ES-I3 (cell line): ENCODE measurements around the gene USP38.

Source experiments
- H3K36me3 ChIP-seq: 2 replicates; pipeline ENCODE4 v1.6.1; 2013; ENCODE audit warnings: mild to moderate bottlenecking, low read length, control low read depth, moderate library complexity; ENCODE audit not compliant: insufficient read depth
- H3K4me1 ChIP-seq: 2 replicates; pipeline ENCODE4 v1.6.1; 2013; ENCODE audit warnings: mild to moderate bottlenecking, control low read depth, low read length; ENCODE audit not compliant: insufficient read depth
- H3K9ac ChIP-seq: 2 replicates; pipeline ENCODE4 v1.6.1; 2013; ENCODE audit warnings: low read depth, mild to moderate bottlenecking, low read length, moderate library complexity
- H3K9me3 ChIP-seq: 2 replicates; pipeline ENCODE4 v1.6.1; 2013; ENCODE audit warnings: mild to moderate bottlenecking, low read length, moderate library complexity; ENCODE audit not compliant: control insufficient read depth, insufficient read depth

Gene USP38

DNA sequence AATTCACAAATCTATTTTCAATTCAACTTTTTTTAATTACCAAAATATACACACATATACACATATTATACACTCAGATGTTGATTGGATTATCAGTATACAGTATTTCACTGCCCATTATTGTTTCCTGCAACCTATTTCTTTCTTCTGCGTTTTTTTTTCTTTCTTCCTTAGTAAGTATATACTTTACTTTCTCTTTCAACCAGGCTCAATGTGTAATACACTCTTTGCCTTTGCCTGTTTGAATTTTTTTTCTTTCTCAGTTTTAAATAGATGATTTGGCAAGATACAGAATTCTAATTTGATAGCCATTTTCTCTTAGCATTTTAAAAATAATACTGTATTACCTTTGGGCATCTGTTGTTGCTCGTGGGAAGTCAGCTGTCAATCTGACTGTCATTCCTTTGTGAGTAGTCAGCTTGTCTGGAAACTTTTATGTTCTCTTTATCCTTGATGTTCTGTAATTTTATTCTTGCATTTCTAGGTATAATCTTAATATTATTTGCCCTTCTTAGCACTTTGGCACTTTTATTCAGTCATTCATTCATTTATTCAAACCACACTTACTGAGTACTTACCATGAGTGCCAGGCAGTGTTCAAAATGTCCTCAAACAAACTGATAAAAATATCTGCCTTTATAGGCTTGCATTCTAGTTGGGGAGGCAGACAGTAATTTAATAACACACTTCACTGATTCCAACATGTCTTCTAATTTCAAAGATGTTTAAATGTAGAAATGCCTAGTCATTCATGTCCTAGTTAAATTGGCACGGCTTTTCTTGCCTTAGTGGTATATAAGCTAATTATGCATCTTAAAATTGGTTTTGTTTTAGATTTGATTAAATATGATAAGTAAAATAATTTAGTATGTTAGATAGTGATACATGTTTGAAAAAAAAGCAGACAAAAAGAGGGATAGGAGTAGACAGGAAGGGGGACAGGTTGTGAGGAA lies 3.7 kb downstream of the USP38 start:
- Histone ChIP-seq H3K9ac (no peak overlapping the region), H3K4me1 (no peaks in the 10 kb centered on the region; the same call in 1 of the 2 replicates), H3K36me3 (peaks cover 7% of the 10 kb centered on the region), H3K9me3 (no peaks in the 10 kb centered on the region)

DNA sequence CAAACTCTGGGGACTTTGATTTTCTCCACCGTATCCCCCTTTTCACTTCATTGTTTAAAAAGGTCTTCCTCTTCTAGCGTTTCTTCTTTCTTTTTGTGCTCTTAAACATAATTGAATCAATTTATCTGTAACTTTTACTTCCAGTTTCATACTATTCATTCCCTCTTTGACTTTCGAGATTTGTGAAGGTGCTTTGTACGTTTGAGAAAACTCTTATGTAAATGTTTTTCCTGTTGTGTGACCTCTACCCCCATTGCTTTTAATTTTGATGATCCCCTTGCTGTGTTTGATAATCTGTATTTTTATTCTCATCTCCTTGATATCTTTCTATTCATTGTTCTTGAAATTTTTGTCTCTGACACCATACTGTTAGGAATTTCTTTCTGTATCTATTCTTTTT lies 4.8 kb downstream of the USP38 start:
- Histone ChIP-seq H3K4me1 (no peaks in the 10 kb centered on the region; the same call in 1 of the 2 replicates), H3K9ac (no peak overlapping the region), H3K36me3 (peaks cover 7% of the 10 kb centered on the region), H3K9me3 (no peaks in the 10 kb centered on the region)

- no peaks in the 10 kb centered on the region for H3K4me1 ChIP-seq
- H3K9ac ChIP-seq, result no peak overlapping the region
- peaks cover 22% of the 10 kb centered on the region for H3K36me3 ChIP-seq
- no peaks in the 10 kb centered on the region for H3K9me3 ChIP-seq
Measured at GRCh38 chr4:143195581-143195980, 10.9 kb downstream of the USP38 start.

GRCh38 chr4:143196323-143196722 lies 11.6 kb downstream of the USP38 start:
- Histone ChIP-seq H3K9me3 (no peaks in the 10 kb centered on the region), H3K9ac (no peak overlapping the region), H3K4me1 (no peaks in the 10 kb centered on the region), H3K36me3 (peaks cover 22% of the 10 kb centered on the region)

DNA sequence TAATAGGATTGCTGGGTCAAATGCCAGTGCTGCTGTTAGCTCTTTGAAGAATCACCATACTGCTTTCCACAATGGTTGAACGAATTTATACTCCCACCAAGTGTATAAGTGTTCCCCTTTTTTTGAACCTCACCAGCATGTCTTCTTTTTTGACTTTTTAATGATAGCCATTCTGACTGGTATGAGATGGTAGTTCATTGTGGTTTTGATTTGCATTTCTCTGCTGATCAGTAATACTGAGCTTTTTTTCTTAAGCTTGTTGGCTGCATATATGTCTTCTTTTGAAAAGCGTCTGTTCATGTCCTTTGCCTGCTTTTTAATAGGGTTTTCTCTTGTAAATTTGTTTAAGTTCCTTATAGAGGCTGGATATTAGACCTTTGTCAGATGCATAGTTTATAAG lies 14.8 kb downstream of the USP38 start:
- Histone ChIP-seq H3K36me3 (peaks cover 15% of the 10 kb centered on the region), H3K9ac (no peak overlapping the region), H3K9me3 (no peaks in the 10 kb centered on the region), H3K4me1 (no peaks in the 10 kb centered on the region)

- Histone ChIP-seq H3K4me1 (no peaks in the 10 kb centered on the region), H3K36me3 (peaks cover 2% of the 10 kb centered on the region), H3K9ac (no peak overlapping the region), H3K9me3 (no peaks in the 10 kb centered on the region)
Measured at GRCh38 chr4:143202824-143203223, 18.1 kb downstream of the USP38 start.

DNA sequence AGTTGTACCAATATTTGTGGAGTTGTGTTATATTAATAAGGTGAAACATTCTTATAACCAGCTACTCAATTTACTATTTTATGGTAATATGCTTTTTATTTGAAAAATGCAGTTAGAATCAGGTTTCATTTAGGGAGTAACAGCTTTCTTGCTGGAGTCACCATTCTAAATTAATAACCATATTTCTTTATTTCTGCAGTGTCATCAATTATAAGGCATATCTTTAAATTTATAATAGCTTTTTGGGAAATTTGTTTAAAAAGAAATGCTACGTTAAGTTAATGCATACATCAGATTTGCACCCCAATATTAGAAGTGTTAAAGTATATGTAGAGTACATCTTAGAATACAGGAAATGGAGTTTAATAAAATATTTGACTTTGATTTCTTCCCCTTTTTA lies 18.9 kb downstream of the USP38 start:
- Histone ChIP-seq H3K36me3 (no peaks in the 10 kb centered on the region; the same call in none of the 2 replicates), H3K9me3 (no peaks in the 10 kb centered on the region), H3K9ac (no peak overlapping the region), H3K4me1 (no peaks in the 10 kb centered on the region)

DNA sequence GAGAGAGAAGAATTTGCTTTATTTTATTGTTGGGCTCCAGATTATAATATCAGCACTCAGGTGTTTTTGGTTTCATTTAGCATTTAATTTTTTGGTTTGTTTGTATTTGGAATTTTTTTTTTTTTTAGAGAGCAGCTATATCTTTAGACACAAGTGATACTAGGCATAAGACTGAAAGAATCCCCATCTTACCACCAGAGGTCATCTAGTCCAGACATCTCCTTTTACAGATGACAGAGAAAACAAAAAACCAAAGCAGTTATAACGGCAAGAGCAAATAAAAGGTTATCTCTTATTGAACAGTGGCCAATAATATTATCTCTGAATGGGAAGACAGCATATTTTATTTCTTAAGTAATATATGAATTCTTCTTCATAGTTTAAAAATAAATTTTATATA lies 22.8 kb downstream of the USP38 start:
- Histone ChIP-seq H3K36me3 (no peaks in the 10 kb centered on the region; the same call in 1 of the 2 replicates), H3K9me3 (no peaks in the 10 kb centered on the region), H3K4me1 (no peaks in the 10 kb centered on the region), H3K9ac (no peak overlapping the region)

DNA sequence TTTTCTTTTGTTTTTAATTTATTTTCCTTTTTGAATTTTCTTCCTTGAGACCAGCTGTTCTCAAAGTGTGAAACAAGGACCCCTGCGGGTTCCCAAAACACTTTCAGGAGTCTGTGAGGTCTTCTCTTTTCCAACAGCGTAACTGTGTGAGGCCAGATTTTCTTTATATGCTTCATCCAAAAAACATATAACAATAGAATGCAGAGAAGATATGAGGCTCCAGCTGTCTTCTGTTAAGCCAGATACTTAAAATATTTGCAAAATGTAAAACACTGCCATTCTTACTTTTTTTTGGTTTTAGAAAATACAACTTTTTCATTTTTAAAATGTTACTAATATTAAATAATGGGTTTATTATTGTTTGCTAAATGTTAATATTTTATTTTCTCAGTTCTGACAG lies 27.8 kb downstream of the USP38 start:
- no peaks in the 10 kb centered on the region for H3K9me3 ChIP-seq
- peaks cover 2% of the 10 kb centered on the region; the same call in 1 of the 2 replicates for H3K36me3 ChIP-seq

DNA sequence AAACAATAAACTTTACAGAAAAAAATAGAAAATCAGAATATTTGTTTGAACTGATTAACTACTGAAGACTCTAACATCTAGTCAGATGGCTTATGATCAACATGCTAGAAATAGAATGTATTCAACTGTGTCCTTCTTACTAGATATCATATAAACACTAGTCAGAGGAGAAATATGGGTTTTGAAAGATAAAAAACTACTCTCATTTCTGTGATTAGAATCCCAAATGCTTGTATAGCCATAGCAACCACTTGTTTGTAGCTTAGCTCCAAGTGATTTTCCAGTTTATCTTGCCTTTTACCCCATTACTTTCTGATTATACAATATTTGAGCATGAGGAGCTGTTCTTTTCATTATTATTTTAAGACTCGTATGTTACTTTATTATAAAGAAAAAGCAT lies 31.2 kb downstream of the USP38 start:
- no peaks in the 10 kb centered on the region for H3K4me1 ChIP-seq
- no peaks in the 10 kb centered on the region for H3K9me3 ChIP-seq
- H3K9ac ChIP-seq, result no peak overlapping the region
- peaks cover 2% of the 10 kb centered on the region; the same call in 1 of the 2 replicates for H3K36me3 ChIP-seq

More for the DNA sequence above, 27.8 kb downstream of the USP38 start:
- Histone ChIP-seq H3K9ac (no peak overlapping the region), H3K4me1 (no peaks in the 10 kb centered on the region)

GRCh38 chr4:143224255-143224654 lies 39.5 kb downstream of the USP38 start:
- no peak overlapping the region for H3K9ac ChIP-seq
- H3K36me3 ChIP-seq, result no peaks in the 10 kb centered on the region
- no peaks in the 10 kb centered on the region for H3K9me3 ChIP-seq
- H3K4me1 ChIP-seq, result no peaks in the 10 kb centered on the region

DNA sequence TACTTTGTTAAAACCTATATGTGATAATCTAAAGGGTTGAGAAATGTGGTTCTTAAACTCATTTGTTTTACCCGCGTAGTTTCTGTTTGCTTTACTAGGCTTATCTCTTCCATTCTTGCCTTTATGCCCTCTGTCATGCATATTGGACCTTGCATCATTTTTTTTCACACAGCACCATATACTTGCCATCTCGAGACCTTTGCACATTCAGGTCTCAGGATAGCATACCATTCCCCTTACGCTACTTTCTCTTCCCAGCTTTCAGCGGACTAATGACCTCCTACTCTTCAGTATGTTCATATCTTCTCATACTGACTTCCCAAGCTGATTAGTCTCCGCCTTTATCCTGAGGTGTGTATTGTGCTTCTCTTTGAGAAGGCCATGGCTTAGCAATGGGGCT lies 40.5 kb downstream of the USP38 start:
- no peaks in the 10 kb centered on the region for H3K36me3 ChIP-seq
- H3K9ac ChIP-seq, result no peak overlapping the region
- H3K4me1 ChIP-seq, result no peaks in the 10 kb centered on the region
- no peaks in the 10 kb centered on the region for H3K9me3 ChIP-seq

DNA sequence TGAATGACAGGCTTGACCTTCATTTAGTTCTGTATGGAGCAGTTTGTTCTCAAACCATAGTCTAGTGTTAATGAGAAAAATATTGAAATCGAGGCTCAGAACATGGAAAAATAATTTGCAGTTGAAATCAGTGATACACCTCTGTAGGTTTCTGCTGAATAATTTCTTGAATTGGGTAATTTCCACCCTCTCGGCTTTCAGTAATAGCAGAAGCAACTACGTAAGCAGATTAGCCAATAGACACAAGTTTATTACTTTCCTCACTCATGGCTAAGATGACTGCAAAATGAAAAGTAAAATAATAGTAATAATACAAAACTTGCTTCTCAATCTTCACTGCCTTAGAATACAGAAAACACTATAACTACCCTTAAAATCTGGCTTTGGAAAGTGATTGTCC lies 46.0 kb downstream of the USP38 start:
- no peaks in the 10 kb centered on the region for H3K36me3 ChIP-seq
- no peak overlapping the region for H3K9ac ChIP-seq
- H3K9me3 ChIP-seq, result no peaks in the 10 kb centered on the region
- no peaks in the 10 kb centered on the region for H3K4me1 ChIP-seq

- H3K36me3 ChIP-seq, result no peaks in the 10 kb centered on the region
- H3K9me3 ChIP-seq, result no peaks in the 10 kb centered on the region
- no peaks in the 10 kb centered on the region for H3K4me1 ChIP-seq
- no peak overlapping the region for H3K9ac ChIP-seq
Measured at GRCh38 chr4:143232277-143232676, 47.6 kb downstream of the USP38 start.

- Histone ChIP-seq H3K4me1 (no peaks in the 10 kb centered on the region), H3K9ac (no peak overlapping the region), H3K9me3 (no peaks in the 10 kb centered on the region), H3K36me3 (no peaks in the 10 kb centered on the region)
Measured at GRCh38 chr4:143234153-143234552, 49.4 kb downstream of the USP38 start.
